HL-60 (cell line): ENCODE results near the gene CISD2.
"Not testable (repeated sequence)": the region's sequence is repeated elsewhere in the genome, so short reads cannot be mapped to it uniquely, and the experiment has no call there.

Experiments used
- DNase-seq, 2 experiments: peaks; one replicate each; pipeline ENCODE4 v3.0.0-alpha.2; 2010 to 2020; ENCODE audit warnings: low read depth in 1 of 2, low spot score in 1 of 2
- H3K27ac ChIP-seq: fragments of 250-450 bp; sonication (Bioruptor Pico); replicated peaks from 2 replicates; pipeline ENCODE4 v1.5.1; 2020; ENCODE audit warnings: mild to moderate bottlenecking, moderate library complexity
- H3K27me3 ChIP-seq: fragments of 250-450 bp; sonication (Bioruptor Pico); 2 replicates; pipeline ENCODE4 v1.5.1; 2021; ENCODE audit warnings: mild to moderate bottlenecking, moderate library complexity; ENCODE audit not compliant: insufficient read depth, poor library complexity, severe bottlenecking
- H3K4me3 ChIP-seq: replicated peaks from 2 replicates; pipeline ENCODE4 v1.5.1; 2011; ENCODE audit warnings: mild to moderate bottlenecking, control low read depth, low read length; ENCODE audit not compliant: insufficient read depth
- GABPA ChIP-seq: IDR thresholded peaks from 2 replicates; pipeline ENCODE4 v1.6.1; 2012; ENCODE audit warnings: low read depth
- POLR2AphosphoS5 ChIP-seq: IDR thresholded peaks from 2 replicates; pipeline ENCODE4 v1.6.1; 2012; ENCODE audit warnings: low read depth
- SPI1 ChIP-seq: IDR thresholded peaks from 2 replicates; pipeline ENCODE4 v1.6.1; 2012; ENCODE audit warnings: low read depth, mild to moderate bottlenecking, borderline replicate concordance
- TF ChIP-seq, protein P1 (sequence below): IDR thresholded peaks from one replicate; pipeline ENCODE4 v1.5.1; 2011; ENCODE audit warnings: low read length, control low read depth, inconsistent platforms; ENCODE audit not compliant: insufficient read depth
- TF ChIP-seq, protein P2 (sequence below): IDR thresholded peaks from 2 replicates; pipeline ENCODE4 v1.6.1; 2012; ENCODE audit warnings: low read depth; ENCODE audit not compliant: insufficient replicate concordance

Gene CISD2

DNA sequence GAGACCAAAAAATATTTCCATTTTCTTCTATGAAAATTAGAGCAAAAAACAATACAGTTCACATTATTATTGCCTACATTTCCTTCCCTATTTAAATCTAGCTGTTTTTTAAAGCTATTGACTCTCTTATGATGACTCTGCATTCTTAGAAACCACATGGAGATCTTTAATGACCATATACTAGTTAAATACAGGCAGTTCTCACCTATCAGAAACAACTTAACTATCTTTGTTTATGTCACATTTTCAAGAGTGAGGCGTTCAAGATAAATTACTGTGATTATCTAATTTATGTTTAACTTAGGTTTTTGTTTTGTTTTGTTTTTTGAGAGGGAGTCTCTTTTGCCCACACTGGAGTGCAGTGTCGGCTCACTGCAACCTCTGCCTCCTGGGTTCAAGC, 3.0 kb downstream of the CISD2 start:
- no peak overlapping the region for H3K4me3 ChIP-seq
- H3K27ac ChIP-seq, result peak overlapping the region; percentile 23
- TF ChIP-seq, protein P1, sequence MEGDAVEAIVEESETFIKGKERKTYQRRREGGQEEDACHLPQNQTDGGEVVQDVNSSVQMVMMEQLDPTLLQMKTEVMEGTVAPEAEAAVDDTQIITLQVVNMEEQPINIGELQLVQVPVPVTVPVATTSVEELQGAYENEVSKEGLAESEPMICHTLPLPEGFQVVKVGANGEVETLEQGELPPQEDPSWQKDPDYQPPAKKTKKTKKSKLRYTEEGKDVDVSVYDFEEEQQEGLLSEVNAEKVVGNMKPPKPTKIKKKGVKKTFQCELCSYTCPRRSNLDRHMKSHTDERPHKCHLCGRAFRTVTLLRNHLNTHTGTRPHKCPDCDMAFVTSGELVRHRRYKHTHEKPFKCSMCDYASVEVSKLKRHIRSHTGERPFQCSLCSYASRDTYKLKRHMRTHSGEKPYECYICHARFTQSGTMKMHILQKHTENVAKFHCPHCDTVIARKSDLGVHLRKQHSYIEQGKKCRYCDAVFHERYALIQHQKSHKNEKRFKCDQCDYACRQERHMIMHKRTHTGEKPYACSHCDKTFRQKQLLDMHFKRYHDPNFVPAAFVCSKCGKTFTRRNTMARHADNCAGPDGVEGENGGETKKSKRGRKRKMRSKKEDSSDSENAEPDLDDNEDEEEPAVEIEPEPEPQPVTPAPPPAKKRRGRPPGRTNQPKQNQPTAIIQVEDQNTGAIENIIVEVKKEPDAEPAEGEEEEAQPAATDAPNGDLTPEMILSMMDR, result no peak
- TF ChIP-seq SPI1, result no peak
- no peak for DNase-seq
- no peaks in the 10 kb centered on the region for H3K27me3 ChIP-seq

DNA sequence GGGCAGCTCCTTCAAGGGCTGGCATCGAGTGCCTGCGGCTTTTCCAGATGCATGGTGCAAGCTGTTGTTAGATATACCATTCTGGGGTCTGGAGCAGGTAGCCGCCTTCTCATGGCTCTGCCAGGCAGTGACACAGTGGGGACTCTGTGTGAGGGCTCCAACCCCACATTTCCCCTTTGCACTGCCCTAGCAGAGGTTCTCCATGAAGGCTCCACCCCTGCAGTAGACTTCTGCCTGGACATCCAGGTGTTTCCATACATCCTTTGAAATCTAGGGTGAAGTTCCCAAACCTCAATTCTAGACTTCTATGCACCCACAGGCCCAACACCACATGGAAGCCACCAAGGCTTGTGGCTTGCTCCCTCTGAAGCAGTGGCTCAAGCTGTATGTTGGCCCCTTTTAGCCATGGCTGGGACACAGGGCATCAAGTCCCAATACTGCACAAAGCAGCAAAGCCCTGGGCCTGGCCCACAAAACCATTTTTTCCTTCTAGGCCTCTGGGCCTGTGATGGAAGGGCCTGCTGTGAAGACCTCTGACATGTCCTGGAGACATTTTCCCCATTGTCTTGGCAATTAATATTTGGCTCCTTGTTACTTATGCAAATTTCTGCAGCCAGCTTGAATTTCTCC, 8.8 kb downstream of the CISD2 start:
- DNase-seq, H3K27me3 ChIP-seq, H3K4me3 ChIP-seq, H3K27ac ChIP-seq: not testable (repeated sequence)

DNA sequence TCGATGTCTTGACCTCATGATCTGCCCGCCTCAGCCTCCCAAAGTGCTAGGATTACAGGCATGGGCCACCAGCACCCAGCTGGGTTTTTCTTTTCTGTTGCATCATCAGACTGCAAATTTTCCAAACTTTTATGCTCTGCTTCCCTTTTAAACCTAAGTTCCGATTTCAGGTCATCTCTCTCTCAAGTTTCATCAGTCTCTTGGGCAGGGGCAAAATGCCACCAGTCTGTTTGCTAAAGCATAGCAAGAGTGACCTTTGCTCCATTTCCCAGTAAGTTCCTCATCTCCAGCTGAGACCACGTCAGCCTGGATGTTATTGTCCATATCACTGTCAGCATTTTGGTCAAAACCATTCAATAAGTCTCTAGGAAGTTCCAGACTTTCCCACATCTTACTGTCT, 9.6 kb downstream of the CISD2 start:
- not testable (repeated sequence) for H3K4me3 ChIP-seq, H3K27me3 ChIP-seq
- DNase-seq, result peak; percentile 14 to 31
- 0 out of 2 replicates have a peak overlapping the region, but pooled peaks have one; percentile 15 for H3K27ac ChIP-seq

DNA sequence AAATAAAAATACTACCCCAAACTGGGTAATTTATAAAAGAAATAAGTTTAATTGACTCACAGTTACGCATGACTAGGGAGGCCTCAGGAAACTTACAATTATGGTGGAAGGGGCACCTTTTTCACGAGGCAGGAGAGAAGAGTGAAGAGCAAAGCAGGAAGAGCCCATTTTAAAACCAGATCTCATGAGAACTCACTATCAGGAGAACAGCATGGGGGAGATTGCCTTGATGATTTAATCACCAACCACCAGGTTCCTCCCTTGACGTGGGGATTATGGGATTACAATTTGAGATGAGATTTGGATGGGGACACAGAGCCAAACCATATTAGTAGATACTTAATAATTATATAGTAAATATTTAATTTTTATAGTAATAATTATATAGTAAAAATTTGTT, 10.1 kb downstream of the CISD2 start:
- Histone ChIP-seq H3K27me3 (no peaks in the 10 kb centered on the region), H3K4me3 (no peak overlapping the region), H3K27ac (0 out of 2 replicates have a peak overlapping the region, but pooled peaks have one; percentile 15)
- TF ChIP-seq, protein P2, sequence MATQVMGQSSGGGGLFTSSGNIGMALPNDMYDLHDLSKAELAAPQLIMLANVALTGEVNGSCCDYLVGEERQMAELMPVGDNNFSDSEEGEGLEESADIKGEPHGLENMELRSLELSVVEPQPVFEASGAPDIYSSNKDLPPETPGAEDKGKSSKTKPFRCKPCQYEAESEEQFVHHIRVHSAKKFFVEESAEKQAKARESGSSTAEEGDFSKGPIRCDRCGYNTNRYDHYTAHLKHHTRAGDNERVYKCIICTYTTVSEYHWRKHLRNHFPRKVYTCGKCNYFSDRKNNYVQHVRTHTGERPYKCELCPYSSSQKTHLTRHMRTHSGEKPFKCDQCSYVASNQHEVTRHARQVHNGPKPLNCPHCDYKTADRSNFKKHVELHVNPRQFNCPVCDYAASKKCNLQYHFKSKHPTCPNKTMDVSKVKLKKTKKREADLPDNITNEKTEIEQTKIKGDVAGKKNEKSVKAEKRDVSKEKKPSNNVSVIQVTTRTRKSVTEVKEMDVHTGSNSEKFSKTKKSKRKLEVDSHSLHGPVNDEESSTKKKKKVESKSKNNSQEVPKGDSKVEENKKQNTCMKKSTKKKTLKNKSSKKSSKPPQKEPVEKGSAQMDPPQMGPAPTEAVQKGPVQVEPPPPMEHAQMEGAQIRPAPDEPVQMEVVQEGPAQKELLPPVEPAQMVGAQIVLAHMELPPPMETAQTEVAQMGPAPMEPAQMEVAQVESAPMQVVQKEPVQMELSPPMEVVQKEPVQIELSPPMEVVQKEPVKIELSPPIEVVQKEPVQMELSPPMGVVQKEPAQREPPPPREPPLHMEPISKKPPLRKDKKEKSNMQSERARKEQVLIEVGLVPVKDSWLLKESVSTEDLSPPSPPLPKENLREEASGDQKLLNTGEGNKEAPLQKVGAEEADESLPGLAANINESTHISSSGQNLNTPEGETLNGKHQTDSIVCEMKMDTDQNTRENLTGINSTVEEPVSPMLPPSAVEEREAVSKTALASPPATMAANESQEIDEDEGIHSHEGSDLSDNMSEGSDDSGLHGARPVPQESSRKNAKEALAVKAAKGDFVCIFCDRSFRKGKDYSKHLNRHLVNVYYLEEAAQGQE, result no peak
- TF ChIP-seq POLR2AphosphoS5, result no peak
- no peak for DNase-seq

DNA sequence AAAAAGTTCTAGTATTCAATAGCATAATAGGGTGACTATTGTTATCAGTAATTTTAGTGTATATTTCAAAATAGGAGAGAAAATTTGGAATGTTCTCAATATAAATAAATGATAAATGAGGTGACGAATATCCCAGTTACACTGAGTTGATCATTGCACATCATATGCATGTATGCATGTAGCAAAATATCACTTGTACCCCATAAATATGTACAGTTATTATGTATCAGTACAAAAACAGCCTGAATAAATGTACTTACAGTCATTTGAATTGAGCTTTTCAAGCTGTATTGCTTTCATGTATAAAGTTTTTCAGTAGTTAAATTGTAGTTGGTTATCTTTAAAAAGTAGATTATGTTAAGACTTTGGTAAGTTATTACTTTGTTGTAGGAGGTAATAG, 12.6 kb downstream of the CISD2 start:
- H3K27ac ChIP-seq, result no peak overlapping the region
- no peaks in the 10 kb centered on the region for H3K27me3 ChIP-seq
- TF ChIP-seq SPI1 (no peak), GABPA (no peak), POLR2AphosphoS5 (no peak)
- TF ChIP-seq, protein P2, result no peak
- TF ChIP-seq, protein P1, result no peak
- no peak overlapping the region for H3K4me3 ChIP-seq
- no peak for DNase-seq
